ENCODE results near the gene FLYWCH1.

Gene FLYWCH1

DNA sequence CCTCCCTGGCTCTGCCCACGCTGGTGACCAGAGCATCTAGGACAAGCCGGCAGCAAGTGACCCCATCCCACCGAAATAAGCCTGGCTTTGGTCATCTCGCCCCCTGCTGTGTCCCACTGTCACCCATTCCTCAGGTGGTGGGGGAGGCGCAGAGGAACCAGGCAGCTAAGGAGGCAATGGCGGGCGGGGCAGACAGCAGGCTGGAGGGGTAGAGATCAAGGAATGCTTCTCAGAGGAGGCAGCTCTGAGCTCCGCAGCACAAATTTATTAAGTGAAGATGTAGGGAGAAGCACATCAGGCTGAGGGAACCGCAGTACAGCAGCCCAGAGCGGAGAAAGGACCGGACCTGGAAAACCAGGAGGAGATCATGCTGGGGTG lies 44.8 kb downstream of the FLYWCH1 start:
- DNase-seq (ENCODE audit: low spot score), result no peak
- TF ChIP-seq, protein P1, sequence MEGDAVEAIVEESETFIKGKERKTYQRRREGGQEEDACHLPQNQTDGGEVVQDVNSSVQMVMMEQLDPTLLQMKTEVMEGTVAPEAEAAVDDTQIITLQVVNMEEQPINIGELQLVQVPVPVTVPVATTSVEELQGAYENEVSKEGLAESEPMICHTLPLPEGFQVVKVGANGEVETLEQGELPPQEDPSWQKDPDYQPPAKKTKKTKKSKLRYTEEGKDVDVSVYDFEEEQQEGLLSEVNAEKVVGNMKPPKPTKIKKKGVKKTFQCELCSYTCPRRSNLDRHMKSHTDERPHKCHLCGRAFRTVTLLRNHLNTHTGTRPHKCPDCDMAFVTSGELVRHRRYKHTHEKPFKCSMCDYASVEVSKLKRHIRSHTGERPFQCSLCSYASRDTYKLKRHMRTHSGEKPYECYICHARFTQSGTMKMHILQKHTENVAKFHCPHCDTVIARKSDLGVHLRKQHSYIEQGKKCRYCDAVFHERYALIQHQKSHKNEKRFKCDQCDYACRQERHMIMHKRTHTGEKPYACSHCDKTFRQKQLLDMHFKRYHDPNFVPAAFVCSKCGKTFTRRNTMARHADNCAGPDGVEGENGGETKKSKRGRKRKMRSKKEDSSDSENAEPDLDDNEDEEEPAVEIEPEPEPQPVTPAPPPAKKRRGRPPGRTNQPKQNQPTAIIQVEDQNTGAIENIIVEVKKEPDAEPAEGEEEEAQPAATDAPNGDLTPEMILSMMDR (IDR thresholded peaks at IDR 0.05; ENCODE audit: borderline replicate concordance, control extremely low read depth, extremely low read depth, insufficient read depth, missing control alignments), result no peak
- in situ Hi-C loops (cut with MboI; ENCODE audit: low sequenced_read_pairs, unreplicated experiment), result no loop called here

DNA sequence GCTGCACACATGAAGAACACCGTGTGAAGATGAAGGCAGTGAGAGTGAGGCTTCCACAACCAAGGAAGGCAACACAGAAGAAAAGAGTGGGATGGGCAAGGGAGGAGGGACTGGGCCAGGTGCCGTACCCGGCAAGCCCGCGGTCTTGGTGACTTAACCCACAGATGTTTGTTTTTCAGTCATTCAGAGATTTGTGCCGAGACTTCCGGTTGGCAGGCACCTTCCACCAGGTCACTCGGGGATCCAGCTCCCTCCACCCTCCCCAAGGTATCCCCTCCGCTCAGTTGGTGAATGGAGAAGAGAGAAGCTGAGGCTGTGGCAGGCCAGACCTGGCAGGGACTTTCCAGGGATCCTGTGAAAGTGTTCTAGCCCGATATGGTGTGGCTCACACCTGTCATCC lies 47.5 kb downstream of the FLYWCH1 start:
- TF ChIP-seq, protein P1 (IDR thresholded peaks at IDR 0.05; ENCODE audit: borderline replicate concordance, control extremely low read depth, extremely low read depth, insufficient read depth, missing control alignments), result no peak
- DNase-seq (ENCODE audit: low spot score), result no peak
- in situ Hi-C loops (cut with MboI; ENCODE audit: low sequenced_read_pairs, unreplicated experiment), result no loop called here

DNA sequence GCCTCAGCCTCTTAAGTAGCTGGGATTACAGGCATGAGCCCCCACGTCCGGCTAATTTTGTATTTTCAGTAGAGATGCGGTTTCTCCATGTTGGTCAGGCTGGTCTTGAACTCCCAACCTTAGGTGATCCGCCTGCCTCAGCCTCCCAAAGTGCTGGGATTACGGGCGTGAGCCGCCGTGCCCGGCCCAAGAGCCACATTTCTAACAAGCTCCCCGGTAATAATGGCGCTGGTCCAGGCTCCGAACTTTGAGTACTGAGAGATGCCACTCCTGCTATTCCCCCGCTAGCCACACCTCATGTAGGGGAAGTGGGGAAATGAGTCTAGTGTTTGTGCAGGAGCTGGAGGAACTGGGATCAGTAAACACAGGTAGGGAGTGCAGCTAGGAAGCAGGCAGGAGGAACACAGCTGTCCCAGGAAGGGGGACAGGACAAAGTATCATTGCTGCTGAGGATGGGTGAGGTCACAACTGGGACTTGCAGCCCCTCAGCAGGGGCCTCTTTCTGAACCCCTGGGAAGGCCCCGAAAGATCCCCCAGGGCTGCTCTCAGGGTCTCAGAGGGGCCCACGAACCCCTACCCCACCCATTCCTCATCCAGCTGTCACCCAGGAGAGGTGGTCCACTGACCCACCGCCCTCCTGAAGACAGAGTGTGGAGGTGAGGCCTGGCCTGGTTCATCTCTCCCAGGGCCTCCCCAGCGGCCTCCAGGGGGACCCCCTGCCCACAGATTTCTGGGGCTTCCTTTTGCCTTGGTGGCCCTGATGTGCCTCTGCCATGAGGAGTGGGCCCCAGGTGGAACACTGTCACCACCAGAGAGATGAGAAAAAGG lies 48.7 kb downstream of the FLYWCH1 start:
- in situ Hi-C loops (cut with MboI; ENCODE audit: low sequenced_read_pairs, unreplicated experiment), result no loop called here
- TF ChIP-seq, protein P1 (IDR thresholded peaks at IDR 0.05; ENCODE audit: borderline replicate concordance, control extremely low read depth, extremely low read depth, insufficient read depth, missing control alignments), result no peak
- DNase-seq (ENCODE audit: low spot score), result no peak

DNA sequence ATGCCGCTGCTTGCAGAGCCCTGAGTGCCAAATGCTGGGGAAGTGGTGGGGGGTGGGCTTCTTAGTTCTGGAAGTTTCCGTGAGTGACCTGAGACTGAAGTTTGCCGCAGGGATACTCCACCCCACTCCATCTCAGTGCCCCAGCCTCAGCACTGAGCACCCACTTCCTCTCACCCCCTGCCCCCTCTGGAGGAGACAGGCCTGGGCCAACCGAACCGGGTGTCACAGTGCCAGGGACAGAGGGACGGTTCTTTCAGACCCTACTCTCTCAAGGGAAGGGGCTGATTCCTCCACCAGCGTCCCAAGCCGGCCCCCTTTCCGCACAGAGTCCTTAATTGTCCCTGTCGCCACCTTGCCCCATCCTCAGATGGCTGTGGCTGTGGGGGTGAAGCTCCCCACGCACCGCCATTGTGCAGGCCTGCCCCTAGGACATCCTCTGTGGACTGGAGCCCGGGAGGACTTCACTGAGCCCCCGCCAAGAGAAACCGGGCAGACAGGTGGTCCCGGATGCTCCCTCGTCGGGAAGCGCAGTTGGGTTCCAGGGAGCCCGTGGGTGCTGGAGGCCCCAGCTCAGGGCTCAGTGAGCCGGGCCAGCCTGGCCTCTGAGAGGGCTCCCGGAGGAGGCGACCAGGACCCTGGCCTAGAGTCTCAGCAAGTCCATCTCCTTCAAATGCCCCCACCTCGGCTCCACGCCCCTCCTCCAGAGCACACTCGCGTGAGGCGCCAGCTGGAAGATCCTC lies 50.8 kb downstream of the FLYWCH1 start:
- TF ChIP-seq, protein P1 (IDR thresholded peaks at IDR 0.05; ENCODE audit: borderline replicate concordance, control extremely low read depth, extremely low read depth, insufficient read depth, missing control alignments), result no peak
- no peak for DNase-seq (ENCODE audit: low spot score)
- in situ Hi-C loops (cut with MboI; ENCODE audit: low sequenced_read_pairs, unreplicated experiment), result no loop called here

DNA sequence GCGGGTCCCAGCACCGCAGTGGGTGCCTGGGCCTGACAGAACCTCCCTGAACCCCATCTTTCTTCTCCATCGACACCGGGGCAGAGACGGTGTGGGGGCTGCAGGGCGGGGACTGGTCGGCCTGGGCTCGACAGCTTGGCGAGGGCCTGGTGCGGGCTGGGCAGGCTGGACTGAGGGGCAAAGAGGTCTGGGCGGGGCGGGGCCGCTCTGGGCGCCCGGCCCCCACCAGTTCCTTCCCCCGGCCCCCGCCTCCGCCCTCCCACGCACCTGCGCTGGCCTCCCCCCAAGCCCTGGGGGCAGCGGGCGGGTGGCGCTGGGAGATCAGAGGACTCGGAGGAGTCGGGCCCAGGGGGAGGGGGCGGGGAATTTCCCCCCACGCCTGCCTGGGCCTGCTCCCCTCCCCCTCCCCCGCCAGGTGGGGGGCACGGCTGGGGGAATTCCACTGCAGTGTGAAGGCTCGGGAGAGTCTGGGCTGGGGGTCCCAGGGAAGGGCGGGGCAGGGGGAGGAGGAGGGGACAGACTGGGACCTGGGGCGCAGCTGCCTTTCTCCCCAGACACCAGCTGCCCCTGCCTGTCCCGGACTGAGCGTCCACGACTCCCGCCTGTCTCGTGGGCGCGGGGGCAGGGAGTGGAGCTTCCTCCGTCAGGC lies 51.5 kb downstream of the FLYWCH1 start:
- peak; percentile 65 for DNase-seq (ENCODE audit: low spot score)

More for the DNA sequence above, 51.5 kb downstream of the FLYWCH1 start:
- TF ChIP-seq, protein P1 (IDR thresholded peaks at IDR 0.05; ENCODE audit: borderline replicate concordance, control extremely low read depth, extremely low read depth, insufficient read depth, missing control alignments), result no peak
- in situ Hi-C loops (cut with MboI; ENCODE audit: low sequenced_read_pairs, unreplicated experiment), result no loop called here
